ENCODE results near the gene RPS16. TPM values are rescaled to one million over a fixed set of nuclear protein-coding genes. Genes with fewer than 3 reads are reported as not detected.
"Not testable (repeated sequence)": the region's sequence is repeated elsewhere in the genome, so short reads cannot be mapped to it uniquely, and the experiment has no call there.

Gene RPS16
- total and polyA plus RNA-seq, 10 donors, result 1,378 to 5,747 (median 1,790) TPM

- Histone ChIP-seq H3K9me3 (no peaks in the 10 kb centered on the region), H3K36me3 (peaks cover 11 to 100% (median 82%) of the 10 kb centered on the region in 6 donors), H3K27ac (no peak overlapping the region), H3K4me1 (no peaks in the 10 kb centered on the region), H3K4me3 (no peak overlapping the region), H3K27me3 (replicated peaks in 1 of 7) (no peaks in the 10 kb centered on the region)
- intact Hi-C loops (cut with DNase I; ENCODE audit: low total_unique reads), result no loop called here
- 94 to 97% (median 95%) methylated on average over 17 to 18 of the region's 18 CpGs for WGBS, 5 donors
- peak in 1 of 3 donors; percentile 53 for TF ChIP-seq POLR2AphosphoS5 (IDR thresholded peaks at IDR 0.05)
- no peak for TF ChIP-seq CTCF (IDR thresholded peaks at IDR 0.05 in 8 of 11, conservative IDR thresholded peaks at IDR 0.05 in 3 of 11)
- no peak for DNase-seq
These were observed 30.4 kb upstream of the RPS16 start for GRCh38 chr19:39465956-39466747.

- Histone ChIP-seq H3K4me3 (no peak overlapping the region), H3K9me3 (no peaks in the 10 kb centered on the region), H3K27me3 (replicated peaks in 1 of 7) (no peaks in the 10 kb centered on the region), H3K27ac (no peak overlapping the region), H3K4me1 (no peaks in the 10 kb centered on the region), H3K36me3 (peaks cover 7 to 100% (median 82%) of the 10 kb centered on the region in 6 donors)
- TF ChIP-seq CTCF (IDR thresholded peaks at IDR 0.05 in 8 of 11, conservative IDR thresholded peaks at IDR 0.05 in 3 of 11) (no peak), POLR2AphosphoS5 (IDR thresholded peaks at IDR 0.05) (no peak)
- intact Hi-C loops (cut with DNase I; ENCODE audit: low total_unique reads), result no loop called here
- DNase-seq, result no peak
- 71 to 95% (median 87%) methylated on average over 3 of the region's 3 CpGs for WGBS, 5 donors
These were observed 27.7 kb upstream of the RPS16 start for GRCh38 chr19:39463403-39463802.

- H3K27ac ChIP-seq; H3K4me3 ChIP-seq; DNase-seq; intact Hi-C loops (cut with DNase I; ENCODE audit: low total_unique reads); H3K9me3 ChIP-seq; H3K27me3 ChIP-seq (replicated peaks in 1 of 7): not testable (repeated sequence)
- WGBS, 5 donors, result 92 to 97% (median 96%) methylated on average over 8 of the region's 8 CpGs
- peaks cover 0 to 79% (median 30%) of the 10 kb centered on the region in 6 donors for H3K36me3 ChIP-seq
- H3K4me1 ChIP-seq, result peaks cover 37 to 78% (median 54%) of the 10 kb centered on the region in 6 donors
These were observed 15.5 kb upstream of the RPS16 start for GRCh38 chr19:39451257-39451656.

GRCh38 chr19:39449116-39449797 is 13.5 kb upstream of the RPS16 start:
- Histone ChIP-seq H3K27ac (peak overlapping the region in 3 of 8 donors; percentile 16 to 47 (median 34)), H3K27me3 (replicated peaks in 1 of 7) (no peaks in the 10 kb centered on the region), H3K4me1 (peaks cover 40 to 88% (median 63%) of the 10 kb centered on the region in 6 donors), H3K4me3 (peak overlapping the region in 1 of 8 donors; percentile 18), H3K36me3 (peaks cover 0 to 59% (median 22%) of the 10 kb centered on the region in 6 donors), H3K9me3 (no peaks in the 10 kb centered on the region)
- intact Hi-C loops (cut with DNase I; ENCODE audit: low total_unique reads), result loop anchor here (10.0 kb wide), 1 partner anchor 86 kb away; the partner anchor contains the start of gene EID2B
- WGBS, 5 donors, result 68 to 75% (median 71%) methylated on average over 7 to 8 of the region's 8 CpGs
- TF ChIP-seq CTCF (IDR thresholded peaks at IDR 0.05 in 8 of 11, conservative IDR thresholded peaks at IDR 0.05 in 3 of 11) (no peak), POLR2A (IDR thresholded peaks at IDR 0.05) (no peak), POLR2AphosphoS5 (IDR thresholded peaks at IDR 0.05) (no peak)
- DNase-seq, result no peak

Measured in spleen (tissue), 11 donors.